Left renal pelvis (tissue), 4 donors: Measurements from ENCODE around the gene HID1. TPM values are rescaled to one million over a fixed set of nuclear protein-coding genes. Genes with fewer than 3 reads are reported as not detected.

Experiments used
- DNase-seq, 4 donors: peaks; one replicate each; pipeline ENCODE4 v3.0.0-alpha.2; 2013; ENCODE audit warnings: low read depth in 4 of 4, low spot score in 3 of 4
- polyA plus RNA-seq, 4 donors: library from polyadenylated mRNA; unstranded; fragments of 120-200 nt; gene quantifications; one replicate each; pipeline ENCODE4 v1.2.1, GENCODE V29; 2013; ENCODE audit not compliant: insufficient read length in 4 of 4

The HID1 gene
- polyA plus RNA-seq, 4 donors = 5.4 to 19.6 (median 12.6) TPM

DNA sequence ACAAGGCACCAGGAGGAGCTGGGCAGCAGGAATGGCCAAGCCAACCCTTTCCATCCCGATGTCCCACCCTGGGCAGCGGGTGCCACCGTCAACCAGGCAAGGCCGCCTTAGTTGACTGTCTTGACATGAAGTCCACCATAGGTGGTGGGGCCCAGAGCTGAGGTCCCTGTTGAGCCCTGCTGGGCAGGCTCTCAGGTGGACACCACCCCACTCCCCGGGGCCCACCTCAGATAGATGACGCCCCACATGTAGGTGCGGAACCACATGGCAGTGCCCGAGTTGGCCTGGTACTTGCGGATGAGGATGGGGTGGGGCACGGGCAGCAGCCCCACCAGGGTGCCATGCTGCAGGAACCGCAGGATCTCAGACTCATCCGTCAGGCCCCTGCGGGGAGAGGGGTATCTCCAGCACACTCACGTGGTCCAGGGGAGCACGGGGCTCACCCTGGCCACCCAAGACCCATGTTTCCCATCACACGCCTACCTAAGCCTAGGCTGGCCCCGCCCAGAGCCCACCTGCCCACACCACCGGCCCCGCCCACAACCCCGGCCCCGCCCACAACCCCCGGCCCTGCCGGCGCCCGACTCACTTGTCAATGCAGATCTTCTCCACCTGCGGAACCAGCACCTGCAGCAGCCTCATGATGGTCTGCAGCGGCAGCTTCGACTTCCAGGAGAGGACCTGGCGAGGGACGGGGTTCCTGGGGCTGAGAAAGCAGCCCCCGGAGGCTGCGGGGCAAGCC lies 20.7 kb downstream of the HID1 start:
- no peak for DNase-seq

DNA sequence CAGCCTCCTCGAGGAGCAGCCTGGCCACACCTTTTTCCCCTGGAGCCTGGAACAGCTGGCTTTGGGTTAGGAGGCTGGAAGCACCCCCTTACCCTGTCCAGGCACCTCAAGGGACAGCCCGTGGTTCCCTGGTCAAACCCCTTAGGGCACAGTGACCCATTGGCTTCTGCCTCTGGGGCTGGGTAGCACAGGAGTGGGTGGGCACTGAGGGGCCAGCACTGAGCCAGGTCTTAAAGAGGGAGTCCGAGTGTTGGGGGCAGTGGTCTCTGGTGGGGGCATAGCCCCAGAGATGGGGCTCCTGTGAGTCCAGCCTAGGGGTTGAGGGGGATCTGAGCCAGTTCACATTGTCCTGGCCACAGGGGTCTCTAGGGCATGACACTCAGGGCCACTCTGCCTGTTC lies 21.5 kb downstream of the HID1 start:
- DNase-seq = no peak

DNA sequence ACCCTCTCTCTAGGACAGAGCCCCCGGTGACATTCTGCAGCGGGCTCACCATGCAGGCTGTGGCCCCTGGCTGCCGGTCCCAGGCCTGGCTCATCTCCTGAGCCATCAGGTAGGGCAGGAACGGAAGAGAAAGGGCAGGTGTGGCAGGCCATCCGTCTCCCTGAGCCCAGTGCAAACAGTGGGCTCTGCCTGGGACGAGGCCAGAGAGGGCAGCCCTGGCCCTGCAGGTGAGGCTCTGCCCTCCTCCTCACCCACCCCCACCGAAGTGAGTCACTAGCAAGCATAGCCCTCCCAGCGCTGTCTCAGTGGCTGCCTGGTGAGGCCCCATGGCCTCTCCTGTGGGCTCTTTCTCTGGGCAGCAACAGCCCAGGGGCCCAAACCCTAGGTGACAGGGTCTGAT lies 22.4 kb downstream of the HID1 start:
- DNase-seq = no peak

DNA sequence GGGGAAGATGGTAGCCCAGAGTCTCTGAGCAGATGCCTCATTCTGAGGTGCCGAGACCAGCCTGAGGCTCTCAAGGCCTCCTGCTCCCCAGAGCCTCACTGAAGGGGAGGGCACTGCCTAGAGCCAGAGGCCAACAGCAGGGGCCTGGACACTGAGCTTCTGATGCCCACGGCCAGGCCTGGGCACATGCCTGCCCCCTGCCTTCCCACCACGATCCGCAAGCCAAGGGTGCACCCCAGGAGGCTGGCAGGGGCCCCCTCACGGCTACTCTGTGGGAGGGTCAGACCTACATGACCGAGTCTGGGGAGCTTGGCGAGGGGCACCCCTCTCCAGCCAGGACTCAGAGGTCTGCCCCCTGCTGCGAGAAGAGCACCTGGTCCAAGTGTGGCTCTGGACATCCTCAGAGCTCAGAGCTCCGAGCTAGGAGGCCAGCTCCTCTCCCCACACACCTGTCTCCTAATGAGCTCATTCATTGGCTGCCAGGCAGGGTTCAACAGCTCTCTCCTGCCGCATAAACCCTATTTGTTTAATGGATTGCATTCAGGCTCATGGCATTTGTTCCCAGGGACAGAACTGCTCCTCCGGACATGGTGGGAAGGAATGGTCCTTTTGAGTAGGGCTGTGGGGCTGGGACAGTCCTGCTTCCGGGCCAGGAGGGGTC lies 23.0 kb downstream of the HID1 start:
- no peak for DNase-seq

DNA sequence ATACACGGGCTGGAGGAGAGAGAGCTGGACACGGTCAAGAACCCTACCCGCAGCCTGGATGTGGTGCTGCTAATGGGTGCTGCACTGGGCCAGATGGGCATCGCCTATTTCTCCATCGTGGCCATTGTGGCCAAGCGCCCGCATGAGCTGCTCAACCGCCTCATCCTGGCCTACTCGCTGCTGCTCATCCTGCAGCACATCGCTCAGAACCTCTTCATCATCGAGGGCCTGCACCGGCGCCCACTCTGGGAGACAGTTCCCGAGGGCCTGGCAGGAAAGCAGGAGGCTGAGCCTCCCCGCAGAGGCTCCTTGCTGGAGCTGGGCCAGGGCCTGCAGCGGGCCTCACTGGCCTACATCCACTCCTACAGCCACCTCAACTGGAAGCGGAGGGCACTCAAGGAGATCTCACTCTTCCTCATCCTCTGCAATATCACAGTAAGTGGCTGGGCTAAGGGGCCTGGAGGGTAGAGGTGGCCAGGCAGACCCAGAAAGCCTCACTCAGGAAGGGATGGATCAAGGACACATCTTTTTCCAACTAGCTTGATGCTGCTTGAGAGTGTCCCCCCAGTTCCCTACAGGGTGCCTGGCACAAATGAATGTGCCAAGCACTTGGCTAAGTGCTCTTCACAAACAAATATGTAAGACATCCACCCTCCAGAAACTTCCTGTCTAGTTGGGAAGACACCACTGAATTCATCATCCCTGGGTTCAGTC lies 25.4 kb downstream of the HID1 start:
- DNase-seq = no peak

DNA sequence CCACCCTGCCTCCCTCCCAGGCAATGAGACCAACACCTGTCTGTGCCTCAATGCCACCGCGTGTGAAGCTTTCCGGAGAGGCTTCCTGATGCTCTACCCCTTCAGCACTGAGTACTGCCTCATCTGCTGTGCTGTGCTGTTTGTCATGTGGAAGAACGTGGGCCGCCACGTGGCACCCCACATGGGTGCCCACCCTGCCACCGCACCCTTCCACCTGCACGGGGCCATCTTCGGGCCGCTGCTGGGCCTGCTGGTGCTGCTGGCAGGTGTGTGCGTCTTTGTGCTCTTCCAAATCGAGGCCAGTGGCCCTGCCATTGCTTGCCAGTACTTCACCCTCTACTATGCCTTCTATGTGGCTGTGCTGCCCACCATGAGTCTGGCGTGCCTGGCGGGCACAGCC lies 25.9 kb downstream of the HID1 start:
- no peak for DNase-seq

DNA sequence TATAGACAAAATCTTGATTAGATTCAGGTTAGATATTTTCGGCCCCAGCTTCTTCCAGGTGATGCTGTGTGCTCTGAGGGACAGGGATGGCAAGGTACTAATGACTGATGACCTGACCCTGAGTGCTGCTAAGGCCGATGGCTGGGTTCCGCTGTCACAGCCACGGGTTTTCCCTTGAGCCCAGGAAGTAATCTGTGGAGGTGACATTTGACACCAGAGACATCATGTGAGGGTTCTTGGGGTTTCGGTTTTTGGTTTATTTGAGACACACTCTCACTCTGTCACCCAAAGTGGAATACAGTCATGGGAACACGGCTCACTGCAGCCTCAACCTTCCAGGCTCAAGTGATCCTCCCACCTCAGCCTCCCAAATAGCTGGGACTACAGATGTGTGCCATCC lies 27.0 kb downstream of the HID1 start:
- no peak for DNase-seq

DNA sequence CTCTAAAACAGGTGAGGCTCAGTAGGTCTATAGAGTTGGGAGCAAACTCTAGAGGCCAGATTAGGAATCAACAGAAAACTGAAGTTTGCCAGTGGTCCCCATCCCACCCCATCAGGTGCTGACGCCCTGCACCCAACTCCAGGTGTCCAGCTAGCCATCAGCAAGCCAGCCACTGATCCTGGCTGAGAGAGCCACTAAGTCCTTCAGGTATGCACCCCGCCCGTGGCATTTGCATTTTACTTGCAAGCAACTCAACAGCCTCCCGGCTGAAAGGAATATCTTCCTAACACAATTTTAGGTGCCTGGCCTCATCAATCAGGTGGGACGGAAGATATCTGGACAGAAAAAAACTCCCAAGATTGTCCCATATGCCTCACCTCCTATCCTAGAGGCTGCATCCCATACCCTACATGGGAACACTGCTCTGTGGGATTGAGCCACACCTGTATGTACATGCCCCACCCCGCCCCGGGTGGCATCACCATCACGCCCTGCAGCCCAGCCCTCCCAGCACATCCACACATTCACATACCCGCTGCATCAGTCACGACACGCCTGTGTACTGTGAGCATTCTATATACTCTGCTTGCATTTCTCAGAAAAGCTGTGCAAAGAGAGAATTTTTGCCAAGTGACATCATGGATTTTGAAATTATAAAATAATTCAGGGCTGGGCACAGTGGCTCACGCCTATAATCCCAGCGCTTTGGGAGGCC lies 28.6 kb downstream of the HID1 start:
- no peak for DNase-seq

DNA sequence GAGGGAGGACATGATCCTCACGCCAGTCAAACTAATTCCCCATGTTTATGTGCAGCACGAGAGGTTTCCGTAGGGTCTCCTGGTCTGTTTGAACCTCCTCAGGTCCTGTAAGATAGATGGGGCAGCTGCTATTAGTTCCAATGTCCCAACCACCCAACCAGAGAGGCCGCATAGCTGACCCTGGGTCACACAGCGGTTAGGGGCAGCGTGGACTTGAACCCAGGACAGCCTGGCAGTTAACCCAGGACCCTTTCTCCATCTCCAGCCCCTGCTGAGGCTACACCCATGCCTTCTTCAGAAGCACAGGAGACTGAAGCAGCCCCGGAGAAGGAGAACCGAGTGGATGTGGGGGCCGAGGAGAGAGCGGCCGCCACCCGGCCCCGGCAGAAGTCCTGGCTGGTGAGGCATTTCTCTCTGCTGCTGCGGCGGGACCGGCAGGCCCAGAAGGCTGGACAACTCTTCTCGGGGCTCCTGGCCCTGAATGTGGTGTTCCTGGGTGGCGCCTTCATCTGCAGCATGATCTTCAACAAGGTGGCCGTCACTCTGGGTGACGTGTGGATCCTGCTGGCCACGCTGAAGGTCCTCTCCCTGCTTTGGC lies 31.3 kb downstream of the HID1 start:
- DNase-seq = no peak

DNA sequence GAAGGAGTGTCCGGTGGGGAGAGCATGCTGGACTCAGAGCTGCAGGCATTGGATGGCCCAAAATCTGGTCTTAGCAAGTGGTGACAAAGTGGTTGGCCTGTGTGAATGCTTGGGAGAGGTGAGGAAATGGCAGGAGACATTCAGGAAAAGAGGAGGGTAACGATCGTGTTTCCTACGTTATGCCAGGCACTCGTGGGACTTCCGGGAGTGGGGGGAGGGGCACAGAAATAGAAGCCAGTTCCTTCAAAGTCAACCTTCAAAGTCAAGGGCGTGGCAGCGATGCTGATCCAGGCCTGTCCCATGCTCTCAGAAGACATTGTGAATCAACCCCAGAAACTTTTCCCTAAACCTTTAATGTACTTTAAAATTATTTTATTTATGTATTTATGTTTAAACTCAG lies 33.0 kb downstream of the HID1 start:
- DNase-seq = no peak

DNA sequence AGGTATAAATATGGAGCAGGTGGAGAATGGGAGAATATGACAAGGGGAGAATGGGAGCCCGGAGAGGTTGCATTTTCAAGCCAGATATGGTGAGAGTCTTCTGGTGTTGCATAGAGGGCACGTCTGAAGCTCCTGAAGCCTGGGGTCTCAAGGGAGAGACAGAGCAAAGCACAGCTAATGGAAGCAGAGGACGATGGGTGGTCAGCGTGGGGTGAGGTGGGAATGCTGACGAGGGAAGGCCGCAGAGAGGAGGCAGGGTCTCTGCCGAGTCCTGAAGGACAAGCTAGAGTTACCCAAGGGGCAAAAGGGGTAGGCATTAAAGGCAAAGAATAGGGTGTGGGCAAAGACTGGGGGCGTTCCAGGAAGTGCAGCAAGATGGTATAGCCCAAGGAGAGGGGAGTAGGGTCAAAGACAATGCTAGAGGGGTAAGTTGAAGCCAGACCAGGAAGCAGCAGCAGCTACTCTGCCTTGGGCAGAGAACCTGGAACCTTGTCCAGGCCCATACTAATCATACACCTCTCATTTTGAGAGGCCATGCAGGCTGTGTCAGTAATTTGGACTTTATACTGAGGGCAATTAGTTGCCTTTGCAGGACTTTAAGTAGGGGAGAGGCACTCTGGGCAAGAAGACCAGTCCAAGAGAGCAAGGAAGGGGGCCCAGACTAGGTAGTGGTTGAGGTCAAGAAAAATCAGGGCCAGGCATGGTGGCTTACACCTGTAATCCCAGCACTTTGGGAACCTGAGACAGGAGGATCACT lies 34.2 kb downstream of the HID1 start:
- DNase-seq = no peak

DNA sequence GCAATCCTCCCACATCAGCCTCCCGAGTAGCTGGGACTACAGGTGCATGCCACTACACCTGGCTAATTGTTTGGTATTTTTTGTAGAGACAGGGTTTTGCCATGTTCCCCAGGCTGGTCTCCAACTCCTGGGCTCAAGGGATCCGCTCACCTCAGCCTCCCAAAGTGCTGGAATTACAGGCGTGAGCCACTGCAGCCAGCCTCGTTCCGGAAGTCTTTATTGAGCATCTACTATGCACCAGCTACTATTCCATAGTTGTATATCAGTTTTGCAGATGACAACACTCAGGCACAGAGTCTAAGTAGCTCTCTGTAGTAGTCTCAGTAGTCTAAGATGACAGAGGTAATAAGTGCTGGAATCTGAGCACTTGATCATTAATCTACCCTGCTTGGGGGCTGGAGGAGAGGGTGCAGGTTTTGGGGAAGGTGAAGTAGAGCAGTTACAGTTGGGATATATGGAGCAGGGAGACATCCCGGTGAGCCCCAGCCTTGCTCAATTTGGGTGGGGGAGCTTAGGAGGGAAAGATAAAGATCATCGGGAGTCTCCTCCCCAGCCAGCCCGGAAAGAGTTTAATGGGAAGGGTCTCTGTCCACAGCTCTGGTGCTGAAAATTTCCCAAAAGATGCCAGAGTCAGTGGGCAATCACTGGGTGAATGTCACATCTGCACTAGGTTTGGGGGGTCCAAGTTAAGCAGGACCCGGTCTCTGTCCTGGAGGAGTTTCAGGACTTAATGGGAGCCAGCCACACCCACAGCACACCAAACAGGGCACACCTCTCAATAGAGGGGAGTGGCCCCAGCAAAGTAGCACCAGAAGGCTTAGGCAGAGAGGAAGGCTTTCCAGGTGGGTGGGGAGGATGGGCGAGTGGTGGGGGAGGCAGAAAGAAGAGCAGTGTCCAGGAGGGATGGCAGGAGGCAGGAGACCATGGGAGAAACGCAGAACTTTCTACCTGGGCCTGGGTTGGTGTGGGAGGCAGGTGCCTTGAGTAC lies 35.2 kb downstream of the HID1 start:
- DNase-seq = no peak

DNA sequence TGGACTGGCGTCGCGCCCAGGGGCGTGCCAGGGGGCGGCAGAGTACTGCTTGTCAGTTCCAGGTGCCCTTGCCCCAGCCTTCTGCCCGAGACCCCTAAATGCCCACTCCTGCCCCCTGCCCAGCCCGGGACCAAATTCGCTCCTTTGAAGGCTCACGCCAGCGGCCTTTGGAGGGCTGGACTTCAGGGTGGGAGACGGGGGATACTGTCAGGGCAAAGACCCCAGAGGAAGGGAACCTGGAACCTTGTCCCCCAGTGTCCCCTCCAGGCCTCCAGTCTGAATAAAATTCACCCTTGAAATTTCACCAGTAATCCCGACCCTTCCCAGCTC lies 36.1 kb downstream of the HID1 start:
- DNase-seq = no peak

DNA sequence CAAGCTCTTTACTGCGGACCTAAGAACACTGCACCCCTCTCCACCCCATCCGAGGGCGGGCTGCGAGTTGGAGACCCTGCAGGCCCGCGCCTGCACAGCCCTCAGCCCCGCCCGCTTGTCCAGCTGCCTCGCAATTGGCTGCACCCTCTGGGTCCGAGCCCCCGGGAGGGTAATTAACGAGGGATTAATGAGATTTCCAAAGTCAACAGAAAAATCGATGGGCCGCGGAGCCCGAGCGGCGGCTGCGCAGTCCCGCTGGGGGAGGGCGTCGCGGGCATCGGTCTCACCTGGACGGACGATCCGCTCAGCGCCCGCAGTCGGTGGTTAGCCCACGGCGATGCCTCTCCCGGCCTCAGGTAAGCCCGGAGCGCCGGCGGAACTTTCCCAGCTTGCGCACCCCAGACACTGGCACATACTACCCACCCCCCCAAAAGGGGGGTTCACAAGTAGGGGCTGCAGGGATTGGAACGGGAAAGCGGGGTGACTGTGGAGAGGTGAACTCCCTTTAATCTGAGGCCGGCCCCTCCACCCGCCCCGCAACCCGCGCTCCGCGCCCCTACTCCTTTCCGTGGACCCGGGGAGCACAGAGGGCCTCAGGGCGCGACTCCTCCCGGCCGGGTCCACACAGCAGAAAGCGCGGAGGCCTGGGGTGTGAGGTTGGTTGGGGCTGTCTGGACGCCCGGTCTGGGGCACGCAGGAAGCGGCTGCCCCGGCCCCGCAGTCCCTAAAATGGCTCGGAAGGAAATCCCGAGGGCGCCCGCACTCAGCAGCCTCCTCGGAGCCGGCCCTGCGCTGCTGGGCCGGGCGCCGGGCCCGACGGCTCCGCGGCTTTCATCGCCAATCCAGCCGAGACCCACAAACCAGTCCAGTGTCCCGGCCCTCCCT lies 36.7 kb downstream of the HID1 start, which contains the start of gene OTOP3:
TSS of gene OTOP3 (plus strand) at position 314 of the 885 bp plus-strand sequence. CDS start at position 338, 24 bp downstream.
- no peak for DNase-seq

DNA sequence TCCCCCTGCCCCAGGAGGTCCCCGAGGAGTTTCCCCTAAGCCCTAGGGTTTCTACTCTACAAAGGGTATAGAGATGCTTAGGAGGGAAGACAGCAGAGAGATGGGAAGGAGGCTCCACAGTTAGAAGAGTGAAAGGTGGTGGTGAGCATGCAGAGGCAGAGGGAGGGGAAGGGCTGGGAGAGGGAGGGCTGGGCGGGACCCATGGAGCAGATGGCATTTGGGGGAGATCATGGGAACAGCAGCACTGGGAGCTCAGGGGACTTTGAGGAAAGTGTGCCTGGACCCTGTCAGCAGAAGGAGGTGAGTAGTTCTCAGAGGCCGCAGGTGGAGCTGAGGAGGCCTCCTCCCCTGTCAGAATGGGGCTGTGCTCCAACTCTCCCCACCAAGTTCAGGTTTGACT lies 37.5 kb downstream of the HID1 start:
- no peak for DNase-seq

DNA sequence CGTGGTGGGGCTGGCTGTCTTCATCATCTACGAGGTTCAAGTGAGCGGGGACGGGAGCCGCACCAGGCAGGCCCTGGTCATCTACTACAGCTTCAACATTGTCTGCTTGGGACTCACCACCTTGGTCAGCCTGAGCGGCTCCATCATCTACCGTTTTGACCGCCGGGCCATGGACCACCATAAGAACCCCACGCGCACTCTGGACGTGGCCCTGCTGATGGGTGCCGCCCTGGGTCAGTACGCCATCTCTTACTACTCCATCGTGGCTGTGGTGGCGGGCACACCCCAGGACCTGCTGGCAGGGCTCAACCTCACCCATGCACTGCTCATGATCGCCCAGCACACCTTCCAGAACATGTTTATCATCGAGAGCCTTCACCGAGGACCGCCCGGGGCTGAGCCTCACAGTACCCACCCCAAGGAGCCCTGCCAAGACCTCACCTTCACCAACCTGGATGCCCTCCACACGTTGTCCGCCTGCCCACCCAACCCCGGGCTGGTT lies 42.0 kb downstream of the HID1 start:
- no peak for DNase-seq

DNA sequence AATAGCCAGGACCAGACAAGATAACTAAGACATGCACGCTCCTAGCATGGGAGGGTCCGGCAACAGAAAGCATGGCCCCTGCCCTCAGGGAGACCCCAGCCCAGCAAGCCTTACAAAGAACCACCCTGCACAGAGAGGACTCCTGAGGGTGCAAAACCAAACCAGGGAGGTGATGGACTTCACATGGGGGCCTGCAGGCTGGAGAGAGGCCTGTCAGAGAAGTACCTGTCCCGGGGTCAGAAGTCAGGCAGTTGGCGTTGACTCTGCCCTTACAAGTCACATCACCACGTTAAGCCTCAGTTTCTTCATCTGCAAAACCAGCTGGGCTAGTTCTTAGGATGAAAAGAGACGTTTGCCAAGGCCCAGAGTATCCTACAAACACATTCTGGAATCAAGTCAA lies 43.8 kb downstream of the HID1 start:
- DNase-seq = no peak

DNA sequence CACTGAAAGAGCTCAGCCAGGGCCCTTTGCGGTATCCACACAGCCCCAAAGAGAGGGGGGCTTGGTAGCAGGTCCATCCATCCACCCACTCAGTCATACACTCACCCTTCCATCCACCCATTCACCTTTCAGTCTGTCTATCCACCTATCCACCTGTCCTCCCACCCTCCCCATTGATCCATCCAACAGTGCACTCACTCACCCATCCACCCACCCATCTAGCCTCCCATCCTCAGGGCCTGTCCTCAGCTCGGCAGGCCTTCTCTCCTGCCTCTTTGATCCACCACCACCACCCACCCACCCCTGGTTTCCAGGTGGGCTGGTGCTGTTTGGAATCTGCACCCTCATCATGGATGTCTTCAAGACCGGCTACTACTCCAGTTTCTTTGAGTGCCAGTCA lies 47.3 kb downstream of the HID1 start:
- DNase-seq = no peak
